ENCODE results near the gene ARHGEF18. TPM values are rescaled to one million over a fixed set of nuclear protein-coding genes. Genes with fewer than 3 reads are reported as not detected.
A peak's percentile ranks its signal among the peaks of the same experiment; 100 is the strongest.

The ARHGEF18 gene
- total and polyA plus RNA-seq, 2 donors (not counting 1 experiment from before 2014, with no cell fraction given) = 74.0 to 94.9 TPM

GRCh38 chr19:7370546-7370945, 21.8 kb downstream of the ARHGEF18 start:
- no peaks in the 10 kb centered on the region for H3K9me3 ChIP-seq (ENCODE audit: control extremely low read depth in 1 of 3, control insufficient read depth in 2 of 3, insufficient read depth in 1 of 3, low read length in 2 of 3)
- intact Hi-C loops (cut with micrococcal nuclease) = no loop called here
- no peak for ATAC-seq (ENCODE audit: low read depth)
- no peak for TF ChIP-seq EZH2 (IDR thresholded peaks at IDR 0.05; ENCODE audit: borderline replicate concordance, insufficient read depth, low read depth, low read length, poor library complexity, severe bottlenecking)
- TF ChIP-seq, protein P1, sequence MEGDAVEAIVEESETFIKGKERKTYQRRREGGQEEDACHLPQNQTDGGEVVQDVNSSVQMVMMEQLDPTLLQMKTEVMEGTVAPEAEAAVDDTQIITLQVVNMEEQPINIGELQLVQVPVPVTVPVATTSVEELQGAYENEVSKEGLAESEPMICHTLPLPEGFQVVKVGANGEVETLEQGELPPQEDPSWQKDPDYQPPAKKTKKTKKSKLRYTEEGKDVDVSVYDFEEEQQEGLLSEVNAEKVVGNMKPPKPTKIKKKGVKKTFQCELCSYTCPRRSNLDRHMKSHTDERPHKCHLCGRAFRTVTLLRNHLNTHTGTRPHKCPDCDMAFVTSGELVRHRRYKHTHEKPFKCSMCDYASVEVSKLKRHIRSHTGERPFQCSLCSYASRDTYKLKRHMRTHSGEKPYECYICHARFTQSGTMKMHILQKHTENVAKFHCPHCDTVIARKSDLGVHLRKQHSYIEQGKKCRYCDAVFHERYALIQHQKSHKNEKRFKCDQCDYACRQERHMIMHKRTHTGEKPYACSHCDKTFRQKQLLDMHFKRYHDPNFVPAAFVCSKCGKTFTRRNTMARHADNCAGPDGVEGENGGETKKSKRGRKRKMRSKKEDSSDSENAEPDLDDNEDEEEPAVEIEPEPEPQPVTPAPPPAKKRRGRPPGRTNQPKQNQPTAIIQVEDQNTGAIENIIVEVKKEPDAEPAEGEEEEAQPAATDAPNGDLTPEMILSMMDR (IDR thresholded peaks at IDR 0.05) = no peak
- H3K36me3 ChIP-seq (replicated peaks in 1 of 2; ENCODE audit: control extremely low read depth in 1 of 2, control insufficient read depth in 1 of 2, extremely low read depth in 1 of 2, insufficient read depth in 2 of 2, low read length in 1 of 2) = peaks cover 12 to 79% of the 10 kb centered on the region in 2 experiments
- ChIA-PET CTCF (no interaction called here), POLR2A (no interaction called here)
- H3K9me3 Mint-ChIP-seq (ENCODE audit: insufficient read depth) = no peaks in the 10 kb centered on the region
- H3K27ac ChIP-seq (ENCODE audit: low read length in 2 of 2) = no peak overlapping the region
- H3K4me1 ChIP-seq (ENCODE audit: control insufficient read depth in 2 of 2, insufficient read depth in 2 of 2, low read length in 2 of 2) = no peaks in the 10 kb centered on the region
- WGBS (ENCODE audit: insufficient coverage) = 89% methylated on average over 7 of the region's 10 CpGs
- peaks cover 67% of the 10 kb centered on the region for H3K79me2 ChIP-seq (ENCODE audit: control insufficient read depth, insufficient read depth, low read length)
- no peak for DNase-seq
- H3K4me2 ChIP-seq (replicated peaks; ENCODE audit: low read depth, low read length, poor library complexity, severe bottlenecking) = no peak overlapping the region
- H3K4me3 ChIP-seq (ENCODE audit: control extremely low read depth in 1 of 5, extremely low read depth in 1 of 5, insufficient read depth in 1 of 5, low read depth in 2 of 5, low read length in 4 of 5) = no peak overlapping the region
- H3K4me1 Mint-ChIP-seq = peaks cover 11% of the 10 kb centered on the region
- H4K20me1 ChIP-seq (ENCODE audit: control insufficient read depth, insufficient read depth, low read length, poor library complexity, severe bottlenecking) = peaks cover 80% of the 10 kb centered on the region
- no peak overlapping the region for H3K27ac Mint-ChIP-seq
- no peaks in the 10 kb centered on the region for H3K27me3 ChIP-seq (replicated peaks in 1 of 4; ENCODE audit: control extremely low read depth in 1 of 4, control insufficient read depth in 3 of 4, insufficient read depth in 4 of 4, low read length in 3 of 4)
- no peaks in the 10 kb centered on the region for H3K27me3 Mint-ChIP-seq
- H3K4me3 Mint-ChIP-seq = no peak overlapping the region
- no peak overlapping the region for H2AFZ ChIP-seq (ENCODE audit: insufficient read depth, low read depth, low read length, poor library complexity, severe bottlenecking)
- H3K9ac ChIP-seq (ENCODE audit: low read length) = no peak overlapping the region

- no peak overlapping the region for H3K4me2 ChIP-seq (replicated peaks; ENCODE audit: low read depth, low read length, poor library complexity, severe bottlenecking)
- no peak overlapping the region for H3K9ac ChIP-seq (ENCODE audit: low read length)
- H3K79me2 ChIP-seq (ENCODE audit: control insufficient read depth, insufficient read depth, low read length) = peaks cover 68% of the 10 kb centered on the region
- no peaks in the 10 kb centered on the region for H3K9me3 ChIP-seq (ENCODE audit: control extremely low read depth in 1 of 3, control insufficient read depth in 2 of 3, insufficient read depth in 1 of 3, low read length in 2 of 3)
- ATAC-seq (ENCODE audit: low read depth) = no peak
- H2AFZ ChIP-seq (ENCODE audit: insufficient read depth, low read depth, low read length, poor library complexity, severe bottlenecking) = no peak overlapping the region
- Mint-ChIP-seq H3K27ac (peak overlapping the region; percentile 59), H3K4me3 (no peak overlapping the region), H3K9me3 (ENCODE audit: insufficient read depth) (no peaks in the 10 kb centered on the region), H3K4me1 (peaks cover 9% of the 10 kb centered on the region), H3K27me3 (no peaks in the 10 kb centered on the region)
- no peak overlapping the region for H3K4me3 ChIP-seq (ENCODE audit: control extremely low read depth in 1 of 5, extremely low read depth in 1 of 5, insufficient read depth in 1 of 5, low read depth in 2 of 5, low read length in 4 of 5)
- peaks cover 80% of the 10 kb centered on the region for H4K20me1 ChIP-seq (ENCODE audit: control insufficient read depth, insufficient read depth, low read length, poor library complexity, severe bottlenecking)
- no peaks in the 10 kb centered on the region for H3K27me3 ChIP-seq (replicated peaks in 1 of 4; ENCODE audit: control extremely low read depth in 1 of 4, control insufficient read depth in 3 of 4, insufficient read depth in 4 of 4, low read length in 3 of 4)
- intact Hi-C loops (cut with micrococcal nuclease) = no loop called here
- TF ChIP-seq, protein P1 (IDR thresholded peaks at IDR 0.05) = no peak
- no peak for TF ChIP-seq EZH2 (IDR thresholded peaks at IDR 0.05; ENCODE audit: borderline replicate concordance, insufficient read depth, low read depth, low read length, poor library complexity, severe bottlenecking)
- ChIA-PET CTCF (no interaction called here), POLR2A (no interaction called here)
- WGBS (ENCODE audit: insufficient coverage) = 97% methylated on average over 3 of the region's 3 CpGs
- H3K4me1 ChIP-seq (ENCODE audit: control insufficient read depth in 2 of 2, insufficient read depth in 2 of 2, low read length in 2 of 2) = no peaks in the 10 kb centered on the region
- no peak for DNase-seq
- no peak overlapping the region for H3K27ac ChIP-seq (ENCODE audit: low read length in 2 of 2)
- peaks cover 12 to 80% of the 10 kb centered on the region in 2 experiments for H3K36me3 ChIP-seq (replicated peaks in 1 of 2; ENCODE audit: control extremely low read depth in 1 of 2, control insufficient read depth in 1 of 2, extremely low read depth in 1 of 2, insufficient read depth in 2 of 2, low read length in 1 of 2)
Measured at GRCh38 chr19:7371001-7371400, 22.3 kb downstream of the ARHGEF18 start.

Measured in B cell (primary cell).